ENCODE results near the gene ZNF516. TPM values are rescaled to one million over a fixed set of nuclear protein-coding genes. Genes with fewer than 3 reads are reported as not detected.

Gene ZNF516
- total RNA-seq, 1 donor from 2014 or later = 83.2 TPM

DNA sequence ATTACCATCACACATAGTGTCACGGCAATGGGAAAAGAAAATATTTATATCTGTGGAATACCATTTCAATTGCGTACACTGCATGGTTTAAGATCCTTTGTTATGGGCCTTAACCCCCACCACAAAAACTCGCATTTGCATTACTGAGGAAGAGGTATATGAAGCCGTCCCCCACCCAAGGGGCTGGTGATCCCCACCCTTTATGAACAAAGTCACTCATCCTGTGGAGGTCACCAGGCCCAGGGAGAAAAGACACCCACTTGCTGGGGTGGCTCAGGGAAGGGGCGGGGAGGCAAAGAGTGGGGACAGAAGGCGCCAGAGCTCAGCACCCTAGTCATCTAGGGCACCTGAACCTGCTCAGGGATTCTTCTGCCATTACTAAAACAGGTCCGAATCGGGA, 133.8 kb downstream of the ZNF516 start:
- Mint-ChIP-seq H3K4me3 (ENCODE audit: unreplicated experiment) (no peak overlapping the region), H3K27me3 (ENCODE audit: unreplicated experiment) (peaks cover 15% of the 10 kb centered on the region), H3K9me3 (ENCODE audit: unreplicated experiment) (no peaks in the 10 kb centered on the region)

DNA sequence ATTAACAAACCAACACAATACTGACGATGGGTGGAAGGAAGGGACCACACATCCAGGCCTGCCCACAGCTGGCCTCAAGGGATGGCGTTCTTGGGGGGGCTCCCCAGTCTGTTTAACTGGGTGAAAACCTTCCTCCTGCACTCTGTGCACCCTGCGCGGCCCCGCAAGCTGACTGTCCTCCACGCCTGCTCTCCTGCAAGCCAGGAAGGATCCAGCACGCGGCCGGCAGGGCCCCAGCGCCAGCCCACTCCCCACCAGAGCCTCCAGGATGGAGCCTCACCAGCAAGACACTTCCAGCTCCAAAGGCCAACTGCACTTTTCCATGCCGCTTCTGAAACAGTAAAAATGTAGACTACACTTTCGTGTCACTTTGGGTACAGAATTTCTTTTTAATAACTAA, 135.1 kb downstream of the ZNF516 start:
- no peak overlapping the region for H3K27ac Mint-ChIP-seq (ENCODE audit: unreplicated experiment)
- TF ChIP-seq, protein P1, sequence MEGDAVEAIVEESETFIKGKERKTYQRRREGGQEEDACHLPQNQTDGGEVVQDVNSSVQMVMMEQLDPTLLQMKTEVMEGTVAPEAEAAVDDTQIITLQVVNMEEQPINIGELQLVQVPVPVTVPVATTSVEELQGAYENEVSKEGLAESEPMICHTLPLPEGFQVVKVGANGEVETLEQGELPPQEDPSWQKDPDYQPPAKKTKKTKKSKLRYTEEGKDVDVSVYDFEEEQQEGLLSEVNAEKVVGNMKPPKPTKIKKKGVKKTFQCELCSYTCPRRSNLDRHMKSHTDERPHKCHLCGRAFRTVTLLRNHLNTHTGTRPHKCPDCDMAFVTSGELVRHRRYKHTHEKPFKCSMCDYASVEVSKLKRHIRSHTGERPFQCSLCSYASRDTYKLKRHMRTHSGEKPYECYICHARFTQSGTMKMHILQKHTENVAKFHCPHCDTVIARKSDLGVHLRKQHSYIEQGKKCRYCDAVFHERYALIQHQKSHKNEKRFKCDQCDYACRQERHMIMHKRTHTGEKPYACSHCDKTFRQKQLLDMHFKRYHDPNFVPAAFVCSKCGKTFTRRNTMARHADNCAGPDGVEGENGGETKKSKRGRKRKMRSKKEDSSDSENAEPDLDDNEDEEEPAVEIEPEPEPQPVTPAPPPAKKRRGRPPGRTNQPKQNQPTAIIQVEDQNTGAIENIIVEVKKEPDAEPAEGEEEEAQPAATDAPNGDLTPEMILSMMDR (IDR thresholded peaks at IDR 0.05; ENCODE audit: unreplicated experiment) = no peak

More for the DNA sequence above, 133.8 kb downstream of the ZNF516 start:
- Mint-ChIP-seq H3K4me1 (ENCODE audit: unreplicated experiment) (peaks cover 9% of the 10 kb centered on the region), H3K27ac (ENCODE audit: unreplicated experiment) (no peak overlapping the region), H3K36me3 (ENCODE audit: low read depth, unreplicated experiment) (peaks cover 44% of the 10 kb centered on the region)
- TF ChIP-seq, protein P1 (IDR thresholded peaks at IDR 0.05; ENCODE audit: unreplicated experiment) = no peak
- DNase-seq (ENCODE audit: low spot score) = no peak

DNA sequence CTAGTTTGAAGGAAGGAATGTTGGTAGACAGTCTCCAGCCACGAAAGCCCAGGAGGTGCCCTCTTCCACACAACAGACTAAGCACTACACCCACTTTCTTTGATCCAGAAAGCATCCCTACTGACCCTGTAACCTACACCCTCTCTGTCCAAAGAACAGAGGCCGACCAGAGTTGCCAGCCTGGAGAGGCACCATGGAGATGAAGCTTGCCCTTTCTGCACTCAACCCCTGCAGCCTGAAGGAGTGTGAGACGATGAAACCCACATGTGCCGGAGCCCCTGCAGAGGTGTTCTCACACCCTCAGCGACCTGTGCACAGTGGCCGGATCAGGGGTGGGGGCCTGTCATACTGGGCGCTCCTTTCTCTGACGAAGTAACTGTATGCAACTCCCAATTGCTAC, 136.3 kb downstream of the ZNF516 start:
- no peak for DNase-seq (ENCODE audit: low spot score)
- Mint-ChIP-seq H3K9me3 (ENCODE audit: unreplicated experiment) (no peaks in the 10 kb centered on the region), H3K27me3 (ENCODE audit: unreplicated experiment) (peaks cover 22% of the 10 kb centered on the region), H3K27ac (ENCODE audit: unreplicated experiment) (no peak overlapping the region), H3K4me1 (ENCODE audit: unreplicated experiment) (peaks cover 9% of the 10 kb centered on the region), H3K4me3 (ENCODE audit: unreplicated experiment) (no peak overlapping the region), H3K36me3 (ENCODE audit: low read depth, unreplicated experiment) (peaks cover 63% of the 10 kb centered on the region)
- TF ChIP-seq, protein P1 (IDR thresholded peaks at IDR 0.05; ENCODE audit: unreplicated experiment) = no peak

More for the DNA sequence above, 135.1 kb downstream of the ZNF516 start:
- Mint-ChIP-seq H3K4me1 (ENCODE audit: unreplicated experiment) (peaks cover 9% of the 10 kb centered on the region), H3K4me3 (ENCODE audit: unreplicated experiment) (peak overlapping the region; percentile 12), H3K9me3 (ENCODE audit: unreplicated experiment) (no peaks in the 10 kb centered on the region), H3K27me3 (ENCODE audit: unreplicated experiment) (peaks cover 21% of the 10 kb centered on the region), H3K36me3 (ENCODE audit: low read depth, unreplicated experiment) (peaks cover 55% of the 10 kb centered on the region)
- DNase-seq (ENCODE audit: low spot score) = no peak

DNA sequence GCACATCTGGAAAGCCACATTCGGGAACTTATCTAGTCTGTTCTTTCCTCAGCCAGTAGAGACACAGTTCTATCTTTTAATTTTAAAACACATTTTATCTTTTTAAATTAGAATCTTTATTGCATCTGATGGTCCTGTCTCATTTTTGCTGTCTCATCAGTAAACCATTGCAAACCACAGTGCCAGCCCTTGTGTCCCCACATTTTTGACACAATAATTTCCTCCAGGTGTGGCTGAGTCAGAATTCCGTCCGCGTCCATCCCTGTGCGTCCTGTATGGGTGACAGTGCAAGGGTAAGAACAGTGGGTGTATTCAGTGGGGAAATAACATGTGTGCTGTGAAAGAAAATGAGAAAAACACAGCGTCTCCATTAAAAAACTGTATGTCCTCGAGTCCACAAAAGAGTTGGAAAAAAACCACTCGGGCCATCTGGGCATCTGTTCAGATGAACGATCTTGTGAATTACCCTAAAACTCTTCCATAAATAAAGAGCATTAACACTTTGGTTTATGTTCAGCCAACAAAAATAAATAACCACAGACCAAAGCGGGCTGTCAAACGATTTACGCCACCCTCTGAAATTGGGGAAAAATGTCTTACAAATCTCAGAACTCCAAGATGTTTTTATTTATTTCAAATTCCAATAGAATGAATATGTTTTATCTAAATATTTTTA, 137.3 kb downstream of the ZNF516 start:
- Mint-ChIP-seq H3K9me3 (ENCODE audit: unreplicated experiment) (no peaks in the 10 kb centered on the region), H3K27me3 (ENCODE audit: unreplicated experiment) (peaks cover 18% of the 10 kb centered on the region), H3K36me3 (ENCODE audit: low read depth, unreplicated experiment) (peaks cover 54% of the 10 kb centered on the region), H3K27ac (ENCODE audit: unreplicated experiment) (no peak overlapping the region), H3K4me1 (ENCODE audit: unreplicated experiment) (peaks cover 3% of the 10 kb centered on the region), H3K4me3 (ENCODE audit: unreplicated experiment) (no peak overlapping the region)
- TF ChIP-seq, protein P1 (IDR thresholded peaks at IDR 0.05; ENCODE audit: unreplicated experiment) = no peak
- no peak for DNase-seq (ENCODE audit: low spot score)

DNA sequence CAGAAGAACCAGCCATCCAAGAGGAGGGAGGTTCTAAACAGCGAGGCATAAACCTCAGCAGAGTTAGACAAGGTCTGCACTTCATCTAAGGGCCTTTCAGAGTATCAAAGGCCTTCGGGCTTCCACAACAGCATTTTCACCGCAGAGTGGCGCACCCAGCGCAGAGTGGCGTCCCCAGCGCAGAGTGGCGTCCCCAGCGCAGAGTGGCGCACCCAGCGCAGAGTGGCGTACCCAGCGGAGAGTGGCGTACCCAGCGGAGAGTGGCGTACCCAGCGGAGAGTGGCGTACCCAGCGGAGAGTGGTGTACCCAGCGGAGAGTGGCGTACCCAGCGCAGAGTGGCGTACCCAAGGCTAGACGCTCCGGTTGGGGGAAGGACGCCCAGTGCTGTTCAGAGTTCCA, 137.9 kb downstream of the ZNF516 start:
- Mint-ChIP-seq H3K27me3 (ENCODE audit: unreplicated experiment) (peaks cover 16% of the 10 kb centered on the region), H3K9me3 (ENCODE audit: unreplicated experiment) (no peaks in the 10 kb centered on the region), H3K27ac (ENCODE audit: unreplicated experiment) (no peak overlapping the region), H3K4me1 (ENCODE audit: unreplicated experiment) (peaks cover 3% of the 10 kb centered on the region), H3K4me3 (ENCODE audit: unreplicated experiment) (no peak overlapping the region), H3K36me3 (ENCODE audit: low read depth, unreplicated experiment) (peaks cover 50% of the 10 kb centered on the region)
- DNase-seq (ENCODE audit: low spot score) = no peak
- TF ChIP-seq, protein P1 (IDR thresholded peaks at IDR 0.05; ENCODE audit: unreplicated experiment) = no peak
